K562 (cell line): ENCODE measurements around the gene SCAF11. TPM values are rescaled to one million over a fixed set of nuclear protein-coding genes. Genes with fewer than 3 reads are reported as not detected.
A peak's percentile ranks its signal among the peaks of the same experiment; 100 is the strongest.

ENCODE experiments used
- BHLHE40 ChIP-seq: IDR thresholded peaks from 2 replicates; pipeline ENCODE4 v1.6.1; 2011; ENCODE audit warnings: low read length, improper control_type of control experiment
- FOXK1 ChIP-seq: sonication (generic); formaldehyde crosslinking; IDR thresholded peaks from 2 replicates; pipeline ENCODE4 v1.8.0; 2022; ENCODE audit warnings: missing genetic modification reagents, mild to moderate bottlenecking, borderline replicate concordance
- HNRNPLL ChIP-seq: fragments of 200-400 bp; formaldehyde crosslinking; IDR thresholded peaks from 2 replicates; pipeline ENCODE4 v1.6.1; 2017; ENCODE audit warnings: low read length, low read depth, mild to moderate bottlenecking; ENCODE audit not compliant: poor library complexity, severe bottlenecking
- MAFK ChIP-seq: IDR thresholded peaks from 2 replicates; pipeline ENCODE4 v1.6.1; 2011; ENCODE audit warnings: low read length, improper control_type of control experiment
- MECOM ChIP-seq: fragments of 250-450 bp; sonication (Bioruptor Pico); IDR thresholded peaks from 2 replicates; pipeline ENCODE4 v1.8.0; 2022; ENCODE audit warnings: inconsistent platforms
- RCOR1 ChIP-seq, 2 experiments: IDR thresholded peaks; 2 replicates each; pipeline ENCODE4 v1.6.1; 2012; ENCODE audit warnings: low read depth in 2 of 2, low read length in 2 of 2, borderline replicate concordance in 1 of 2, improper control_type of control experiment in 1 of 2
- SRF ChIP-seq, 2 experiments: fragments of 250-450, 450-650 bp in 1 of 2; sonication (Bioruptor Pico) in 1 of 2; sonication (generic) in 1 of 2; formaldehyde crosslinking; IDR thresholded peaks; 2 replicates each; pipeline versions ENCODE4 v1.5.0 to v1.5.1; 2020 to 2022; ENCODE audit warnings: mild to moderate bottlenecking in 1 of 2, missing genetic modification reagents in 1 of 2
- TAL1 ChIP-seq: fragments of 450-650 bp; IDR thresholded peaks from 2 replicates; pipeline ENCODE4 v1.6.1; 2016; ENCODE audit warnings: mild to moderate bottlenecking
- ZNF134 ChIP-seq: fragments of 250-450 bp; sonication (Bioruptor Pico); conservative IDR thresholded peaks from 2 replicates; pipeline ENCODE4 v1.4.0; 2020
- polyA plus RNA-seq, 8 experiments: library from polyadenylated mRNA; depleted of rRNA in 4 of 8; stranded (reverse) in 5 of 8; unstranded in 3 of 8; fragments of >200 nt; fragmentation: Nextera tagmentation in 2 of 8; fragmentation: Illumina TruSeq in 1 of 8; extraction: Ambion mirVana in 2 of 8; extraction: Trizol in 1 of 8; gene quantifications; 2 replicates each; pipeline versions ENCODE4 v1.2.1 to v1.2.3, GENCODE V29; 2011 to 2014; ENCODE audit warnings: inconsistent platforms in 1 of 8, missing spikeins in 1 of 8
- total RNA-seq, 7 experiments: library from RNA; depleted of rRNA in 6 of 7; stranded (reverse); fragments of >200 nt in 6 of 7; fragmentation: Illumina TruSeq in 2 of 7; extraction: Trizol in 2 of 7; gene quantifications; 2 replicates each; pipeline versions ENCODE4 v1.2.1 to v1.2.3, GENCODE V29; 2011 to 2021; ENCODE audit warnings: low replicate concordance in 1 of 7
- TF ChIP-seq, protein P1 (sequence below): fragments of 450-650 bp; IDR thresholded peaks from 2 replicates; pipeline ENCODE4 v1.6.1; 2014; ENCODE audit warnings: low read depth, mild to moderate bottlenecking, moderate library complexity, borderline replicate concordance
- TF ChIP-seq, protein P2 (sequence below): sonication (generic); formaldehyde crosslinking; IDR thresholded peaks from 2 replicates; pipeline ENCODE4 v1.5.0; 2020; ENCODE audit warnings: missing genetic modification reagents
- TF ChIP-seq, protein P3 (sequence below): fragments of 450-650 bp; IDR thresholded peaks from 2 replicates; pipeline ENCODE4 v1.6.1; 2017; ENCODE audit warnings: mild to moderate bottlenecking, moderate library complexity
- TF ChIP-seq, protein P4 (sequence below): fragments of 250-450 bp; sonication (Bioruptor Pico); IDR thresholded peaks from 2 replicates; pipeline ENCODE4 v1.4.0; 2020; ENCODE audit warnings: mild to moderate bottlenecking
- TF ChIP-seq, protein P5 (sequence below): fragments of 250-450 bp; sonication (Bioruptor Pico); IDR thresholded peaks from 2 replicates; pipeline ENCODE4 v1.5.1; 2021; ENCODE audit warnings: mild to moderate bottlenecking
- TF ChIP-seq, protein P6 (sequence below): fragments of 450-650 bp; IDR thresholded peaks from 2 replicates; pipeline ENCODE4 v1.7.1; 2018; ENCODE audit warnings: mild to moderate bottlenecking, low read depth; ENCODE audit not compliant: partially characterized antibody

The SCAF11 gene
- total and polyA plus RNA-seq, 9 of the 15 experiments (the other 6 are each of a cell fraction or from before 2014, with no cell fraction given) = 30.4 to 119 (median 80.0) TPM

DNA sequence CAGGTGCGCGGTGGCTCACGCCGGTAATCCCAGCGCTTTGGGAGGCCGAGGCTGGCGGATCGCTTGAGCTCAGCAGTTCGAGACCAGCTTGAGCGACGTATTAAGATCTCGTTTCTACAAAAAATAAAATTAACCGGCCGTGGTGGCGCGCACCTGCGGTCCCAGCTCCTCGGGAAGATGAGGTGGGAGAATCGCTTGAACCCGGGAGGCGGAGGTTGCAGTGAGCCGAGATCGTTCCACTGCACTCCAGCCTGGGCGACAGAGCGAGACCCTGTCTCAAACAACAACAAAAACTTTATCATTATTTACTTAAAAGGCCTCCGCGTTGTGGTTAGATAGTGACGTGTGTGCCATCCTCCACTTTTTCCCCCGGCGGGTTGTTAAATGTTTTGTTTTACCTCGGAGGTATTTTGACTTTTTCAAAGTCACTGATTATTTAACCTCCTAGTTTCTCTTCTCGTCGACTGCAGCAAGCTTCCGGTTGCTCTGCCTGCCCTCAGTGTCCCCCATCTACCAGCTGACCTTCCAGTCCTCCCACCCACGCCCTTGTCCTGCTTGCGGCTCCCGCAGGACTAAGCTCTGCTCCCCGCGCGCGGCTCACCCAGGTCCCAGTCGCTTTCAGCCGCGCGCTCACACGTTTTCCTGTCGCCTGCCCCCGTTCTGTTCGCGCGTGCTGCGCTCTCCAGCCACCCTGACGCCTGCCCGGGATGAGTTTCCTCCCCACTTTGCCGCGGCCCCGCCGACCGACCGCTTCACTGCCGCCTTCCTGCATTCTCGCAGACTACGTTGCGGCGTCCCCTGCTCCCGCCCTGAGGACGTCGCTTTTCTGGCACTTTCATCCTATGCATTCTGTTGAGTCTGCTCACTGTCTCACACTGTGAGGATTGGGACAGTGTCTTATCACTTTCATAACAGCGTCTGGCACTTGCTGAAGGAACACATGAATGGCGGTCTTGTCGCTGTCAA lies 1.2 kb upstream of the SCAF11 start (continued):
- TF ChIP-seq, protein P1, sequence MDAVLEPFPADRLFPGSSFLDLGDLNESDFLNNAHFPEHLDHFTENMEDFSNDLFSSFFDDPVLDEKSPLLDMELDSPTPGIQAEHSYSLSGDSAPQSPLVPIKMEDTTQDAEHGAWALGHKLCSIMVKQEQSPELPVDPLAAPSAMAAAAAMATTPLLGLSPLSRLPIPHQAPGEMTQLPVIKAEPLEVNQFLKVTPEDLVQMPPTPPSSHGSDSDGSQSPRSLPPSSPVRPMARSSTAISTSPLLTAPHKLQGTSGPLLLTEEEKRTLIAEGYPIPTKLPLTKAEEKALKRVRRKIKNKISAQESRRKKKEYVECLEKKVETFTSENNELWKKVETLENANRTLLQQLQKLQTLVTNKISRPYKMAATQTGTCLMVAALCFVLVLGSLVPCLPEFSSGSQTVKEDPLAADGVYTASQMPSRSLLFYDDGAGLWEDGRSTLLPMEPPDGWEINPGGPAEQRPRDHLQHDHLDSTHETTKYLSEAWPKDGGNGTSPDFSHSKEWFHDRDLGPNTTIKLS = peak; percentile 75; the same call in 1 of the 2 replicates
- TF ChIP-seq, protein P2, sequence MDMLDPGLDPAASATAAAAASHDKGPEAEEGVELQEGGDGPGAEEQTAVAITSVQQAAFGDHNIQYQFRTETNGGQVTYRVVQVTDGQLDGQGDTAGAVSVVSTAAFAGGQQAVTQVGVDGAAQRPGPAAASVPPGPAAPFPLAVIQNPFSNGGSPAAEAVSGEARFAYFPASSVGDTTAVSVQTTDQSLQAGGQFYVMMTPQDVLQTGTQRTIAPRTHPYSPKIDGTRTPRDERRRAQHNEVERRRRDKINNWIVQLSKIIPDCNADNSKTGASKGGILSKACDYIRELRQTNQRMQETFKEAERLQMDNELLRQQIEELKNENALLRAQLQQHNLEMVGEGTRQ = no peak
- 0 out of 4 replicates have a peak, but pooled peaks of 1 of the 2 experiments have one; percentile 44 for TF ChIP-seq RCOR1 (IDR thresholded peaks at IDR 0.05; ENCODE audit: borderline replicate concordance in 1 of 2, low read depth in 2 of 2, low read length in 2 of 2)
- peak; percentile 26 for TF ChIP-seq TAL1
- TF ChIP-seq MAFK = no peak
- TF ChIP-seq, protein P3, sequence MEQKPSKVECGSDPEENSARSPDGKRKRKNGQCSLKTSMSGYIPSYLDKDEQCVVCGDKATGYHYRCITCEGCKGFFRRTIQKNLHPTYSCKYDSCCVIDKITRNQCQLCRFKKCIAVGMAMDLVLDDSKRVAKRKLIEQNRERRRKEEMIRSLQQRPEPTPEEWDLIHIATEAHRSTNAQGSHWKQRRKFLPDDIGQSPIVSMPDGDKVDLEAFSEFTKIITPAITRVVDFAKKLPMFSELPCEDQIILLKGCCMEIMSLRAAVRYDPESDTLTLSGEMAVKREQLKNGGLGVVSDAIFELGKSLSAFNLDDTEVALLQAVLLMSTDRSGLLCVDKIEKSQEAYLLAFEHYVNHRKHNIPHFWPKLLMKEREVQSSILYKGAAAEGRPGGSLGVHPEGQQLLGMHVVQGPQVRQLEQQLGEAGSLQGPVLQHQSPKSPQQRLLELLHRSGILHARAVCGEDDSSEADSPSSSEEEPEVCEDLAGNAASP = no peak
- TF ChIP-seq HNRNPLL = peak; percentile 92
- TF ChIP-seq, protein P4, sequence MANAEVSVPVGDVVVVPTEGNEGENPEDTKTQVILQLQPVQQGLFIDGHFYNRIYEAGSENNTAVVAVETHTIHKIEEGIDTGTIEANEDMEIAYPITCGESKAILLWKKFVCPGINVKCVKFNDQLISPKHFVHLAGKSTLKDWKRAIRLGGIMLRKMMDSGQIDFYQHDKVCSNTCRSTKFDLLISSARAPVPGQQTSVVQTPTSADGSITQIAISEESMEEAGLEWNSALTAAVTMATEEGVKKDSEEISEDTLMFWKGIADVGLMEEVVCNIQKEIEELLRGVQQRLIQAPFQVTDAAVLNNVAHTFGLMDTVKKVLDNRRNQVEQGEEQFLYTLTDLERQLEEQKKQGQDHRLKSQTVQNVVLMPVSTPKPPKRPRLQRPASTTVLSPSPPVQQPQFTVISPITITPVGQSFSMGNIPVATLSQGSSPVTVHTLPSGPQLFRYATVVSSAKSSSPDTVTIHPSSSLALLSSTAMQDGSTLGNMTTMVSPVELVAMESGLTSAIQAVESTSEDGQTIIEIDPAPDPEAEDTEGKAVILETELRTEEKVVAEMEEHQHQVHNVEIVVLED = peak; percentile 77
- TF ChIP-seq, protein P5, sequence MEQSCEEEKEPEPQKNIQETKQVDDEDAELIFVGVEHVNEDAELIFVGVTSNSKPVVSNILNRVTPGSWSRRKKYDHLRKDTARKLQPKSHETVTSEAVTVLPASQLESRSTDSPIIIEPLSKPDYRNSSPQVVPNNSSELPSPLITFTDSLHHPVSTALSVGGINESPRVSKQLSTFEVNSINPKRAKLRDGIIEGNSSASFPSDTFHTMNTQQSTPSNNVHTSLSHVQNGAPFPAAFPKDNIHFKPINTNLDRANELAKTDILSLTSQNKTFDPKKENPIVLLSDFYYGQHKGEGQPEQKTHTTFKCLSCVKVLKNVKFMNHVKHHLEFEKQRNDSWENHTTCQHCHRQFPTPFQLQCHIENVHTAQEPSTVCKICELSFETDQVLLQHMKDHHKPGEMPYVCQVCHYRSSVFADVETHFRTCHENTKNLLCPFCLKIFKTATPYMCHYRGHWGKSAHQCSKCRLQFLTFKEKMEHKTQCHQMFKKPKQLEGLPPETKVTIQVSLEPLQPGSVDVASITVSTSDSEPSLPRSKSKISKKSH = no peak
- peak; percentile 51; the same call in 1 of the 2 replicates for TF ChIP-seq ZNF134
- 0 out of 2 replicates have a peak, but pooled peaks have one; percentile 75 for TF ChIP-seq FOXK1 (CRISPR knock-in tag)
- TF ChIP-seq MECOM (CRISPR knock-in tag) = 0 out of 2 replicates have a peak, but pooled peaks have one; percentile 50
- TF ChIP-seq, protein P6, sequence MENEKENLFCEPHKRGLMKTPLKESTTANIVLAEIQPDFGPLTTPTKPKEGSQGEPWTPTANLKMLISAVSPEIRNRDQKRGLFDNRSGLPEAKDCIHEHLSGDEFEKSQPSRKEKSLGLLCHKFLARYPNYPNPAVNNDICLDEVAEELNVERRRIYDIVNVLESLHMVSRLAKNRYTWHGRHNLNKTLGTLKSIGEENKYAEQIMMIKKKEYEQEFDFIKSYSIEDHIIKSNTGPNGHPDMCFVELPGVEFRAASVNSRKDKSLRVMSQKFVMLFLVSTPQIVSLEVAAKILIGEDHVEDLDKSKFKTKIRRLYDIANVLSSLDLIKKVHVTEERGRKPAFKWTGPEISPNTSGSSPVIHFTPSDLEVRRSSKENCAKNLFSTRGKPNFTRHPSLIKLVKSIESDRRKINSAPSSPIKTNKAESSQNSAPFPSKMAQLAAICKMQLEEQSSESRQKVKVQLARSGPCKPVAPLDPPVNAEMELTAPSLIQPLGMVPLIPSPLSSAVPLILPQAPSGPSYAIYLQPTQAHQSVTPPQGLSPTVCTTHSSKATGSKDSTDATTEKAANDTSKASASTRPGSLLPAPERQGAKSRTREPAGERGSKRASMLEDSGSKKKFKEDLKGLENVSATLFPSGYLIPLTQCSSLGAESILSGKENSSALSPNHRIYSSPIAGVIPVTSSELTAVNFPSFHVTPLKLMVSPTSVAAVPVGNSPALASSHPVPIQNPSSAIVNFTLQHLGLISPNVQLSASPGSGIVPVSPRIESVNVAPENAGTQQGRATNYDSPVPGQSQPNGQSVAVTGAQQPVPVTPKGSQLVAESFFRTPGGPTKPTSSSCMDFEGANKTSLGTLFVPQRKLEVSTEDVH = peak; percentile 49
- no peak; a peak in 1 of 4 replicates for TF ChIP-seq SRF (CRISPR knock-in tag; IDR thresholded peaks at IDR 0.05)
- TF ChIP-seq BHLHE40 = peak; percentile 83
